IPS-11a (cell line): ENCODE results near the gene RMC1.
"Not testable (repeated sequence)": the region's sequence is repeated elsewhere in the genome, so short reads cannot be mapped to it uniquely, and the experiment has no call there.

ENCODE experiments used
- H3K4me3 ChIP-seq: one replicate; pipeline ENCODE4 v1.5.1; 2013; ENCODE audit warnings: low read depth, low read length, control low read depth

Gene RMC1

DNA sequence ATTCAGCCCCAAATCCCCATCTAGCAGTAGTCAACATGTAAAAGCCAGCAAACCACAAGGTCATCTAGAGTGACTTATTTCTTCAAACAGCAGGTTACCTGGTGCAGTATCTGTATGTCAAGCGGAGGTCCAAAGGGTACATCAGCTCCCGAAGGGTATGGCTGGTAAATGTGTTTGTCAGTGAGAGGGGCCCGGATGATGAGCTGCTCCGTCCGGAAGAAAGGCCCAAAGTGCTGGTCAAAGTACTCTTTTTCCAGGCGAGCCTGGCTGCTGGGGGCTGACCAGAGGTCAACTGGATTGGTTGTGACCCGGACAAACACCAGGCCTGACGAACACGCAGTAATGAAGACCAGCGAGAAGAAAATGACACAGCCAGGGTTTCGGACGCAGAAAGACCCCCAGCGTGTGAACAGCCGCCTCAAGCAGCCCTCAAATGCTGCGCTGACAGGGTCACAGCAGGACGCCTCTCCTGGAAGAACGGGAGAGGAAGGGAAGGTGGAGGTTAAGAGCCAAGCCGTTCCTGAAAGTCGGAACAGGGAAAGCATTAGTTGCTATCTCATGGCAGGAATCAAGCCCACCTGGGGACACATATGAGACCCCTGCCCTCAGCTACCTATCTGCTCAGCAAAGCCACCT, 53.0 kb downstream of the RMC1 start:
- H3K4me3 ChIP-seq: no peak overlapping the region

DNA sequence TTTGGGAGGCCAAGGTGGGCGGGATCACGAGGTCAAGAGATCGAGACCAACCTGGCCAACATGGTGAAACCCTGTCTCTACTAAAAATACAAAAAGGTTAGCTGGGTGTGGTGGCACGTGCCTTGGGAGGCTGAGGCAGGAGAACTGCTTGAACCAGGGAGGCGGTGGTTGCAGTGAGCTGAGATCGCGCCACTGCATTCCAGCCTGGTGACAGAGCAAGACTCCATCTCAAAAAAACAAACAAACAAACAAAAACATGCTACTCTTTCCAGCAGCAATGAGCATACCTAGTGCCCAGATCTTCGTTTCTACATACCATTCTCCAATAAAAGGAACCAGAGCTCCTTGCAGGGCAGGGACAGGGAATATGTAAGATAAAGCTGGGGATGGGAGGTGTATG, 54.2 kb downstream of the RMC1 start:
- not testable (repeated sequence) for H3K4me3 ChIP-seq

- H3K4me3 ChIP-seq: no peak overlapping the region
These were observed 56.9 kb downstream of the RMC1 start for GRCh38 chr18:23560186-23560585.

DNA sequence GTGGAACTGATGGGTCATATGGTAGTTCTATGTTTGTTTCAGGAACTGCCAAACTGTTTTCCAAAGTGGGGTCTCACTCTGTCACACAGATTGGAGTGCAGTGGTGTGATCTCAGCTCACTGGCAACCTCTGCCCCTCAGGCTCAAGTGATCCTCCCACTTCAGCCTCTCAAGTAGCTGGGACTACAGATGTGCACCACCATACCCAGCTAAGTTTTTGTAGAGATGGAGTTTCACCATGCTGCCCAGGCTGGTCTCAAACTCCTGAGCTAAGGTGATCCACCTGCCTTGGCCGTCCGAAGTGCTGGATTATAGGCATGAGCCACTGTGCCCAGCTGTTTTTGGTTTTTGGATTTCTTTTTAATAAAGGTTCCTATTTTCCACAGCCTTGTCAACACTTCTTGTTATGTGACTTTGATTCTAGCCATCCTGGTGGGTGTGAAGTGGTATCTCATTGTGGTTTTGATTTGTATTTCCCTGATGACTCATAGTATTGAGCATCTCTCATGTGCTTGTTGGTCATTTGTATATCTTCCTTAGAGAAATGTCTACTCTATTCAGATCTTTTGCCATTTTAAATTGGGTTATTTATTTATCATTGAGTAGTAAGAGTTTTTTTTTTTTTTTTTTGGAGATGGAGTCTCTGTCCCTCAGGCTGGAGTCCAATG, 60.2 kb downstream of the RMC1 start:
- no peak overlapping the region for H3K4me3 ChIP-seq

GRCh38 chr18:23565916-23566547, 62.7 kb downstream of the RMC1 start:
- no peak overlapping the region for H3K4me3 ChIP-seq

- H3K4me3 ChIP-seq: no peak overlapping the region
These were observed 64.4 kb downstream of the RMC1 start for GRCh38 chr18:23567671-23568070.

DNA sequence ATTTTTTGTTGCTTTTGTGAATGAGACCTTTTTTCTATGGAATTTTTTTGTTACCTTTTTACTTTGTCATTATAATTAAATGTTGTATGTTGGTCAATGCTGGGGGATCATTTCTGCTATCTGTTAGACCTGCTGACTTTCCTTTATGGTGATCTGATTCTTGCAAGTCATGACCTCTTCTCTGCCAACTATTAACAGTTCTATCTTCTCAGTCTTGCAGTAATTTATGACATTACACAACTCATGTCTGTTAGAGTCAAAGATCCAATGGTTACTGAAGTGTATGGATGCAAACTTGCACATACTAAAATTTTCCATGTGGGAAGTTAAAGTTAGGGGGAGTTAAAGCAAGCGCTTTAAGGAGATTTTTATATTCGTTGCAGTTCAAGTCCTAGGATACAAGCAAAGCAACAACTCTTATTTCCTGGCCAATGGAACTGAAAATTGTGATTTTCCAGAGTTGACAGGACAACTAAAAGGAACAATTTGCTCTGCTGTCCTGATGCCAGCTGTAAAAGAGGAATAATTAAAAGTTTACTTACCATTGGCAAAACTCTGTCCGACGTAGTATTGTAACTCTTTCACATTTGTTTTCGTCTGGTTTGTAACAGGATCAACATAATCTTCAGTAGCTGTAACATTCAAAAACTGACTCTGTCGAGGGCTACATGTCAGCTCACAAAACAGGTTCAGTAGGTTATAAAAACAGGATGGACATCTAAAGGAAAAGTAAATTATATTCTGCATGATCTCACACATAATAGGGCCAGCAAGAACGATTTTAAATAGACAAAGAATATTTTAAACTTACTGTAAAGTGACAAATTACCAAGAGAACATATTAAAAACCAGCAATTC, 65.2 kb downstream of the RMC1 start:
- no peak overlapping the region for H3K4me3 ChIP-seq

DNA sequence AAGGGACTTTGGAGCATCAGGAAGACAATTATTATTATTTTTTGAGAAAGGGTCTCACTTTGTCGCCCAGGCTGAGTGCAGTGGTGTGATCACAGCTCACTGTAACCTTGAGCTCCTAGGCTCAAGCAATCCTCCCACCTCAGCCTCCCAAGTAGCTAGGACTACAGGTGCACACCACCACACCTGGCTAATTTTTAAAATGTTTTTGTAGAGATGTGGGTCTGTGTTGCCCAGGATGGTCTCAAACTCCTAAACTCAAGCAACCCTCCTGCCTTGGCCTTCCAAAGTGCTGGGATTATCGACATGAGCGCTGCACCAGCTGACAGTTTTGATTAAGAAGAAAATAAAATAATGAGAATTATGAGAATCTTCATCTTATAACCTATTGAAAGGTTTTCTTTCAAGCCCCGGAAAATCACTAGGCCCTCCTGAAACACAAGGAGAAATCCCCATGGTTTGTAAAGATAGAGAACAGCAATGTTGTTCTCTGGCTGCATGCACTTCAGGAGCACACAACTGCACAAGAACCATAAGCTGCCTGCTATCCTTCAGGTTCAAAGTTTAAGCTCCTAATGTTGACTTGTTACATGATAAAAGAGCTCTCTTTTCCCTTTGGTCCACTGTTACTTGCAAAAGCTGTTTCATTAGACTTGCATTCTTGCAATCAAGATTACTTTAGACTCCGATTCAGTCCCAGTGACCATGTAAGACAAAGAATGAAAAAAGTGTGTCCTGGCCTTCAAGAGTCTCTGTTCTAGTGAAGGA, 66.2 kb downstream of the RMC1 start:
- no peak overlapping the region for H3K4me3 ChIP-seq

- H3K4me3 ChIP-seq: no peak overlapping the region
These were observed 67.7 kb downstream of the RMC1 start for GRCh38 chr18:23570912-23571504.

DNA sequence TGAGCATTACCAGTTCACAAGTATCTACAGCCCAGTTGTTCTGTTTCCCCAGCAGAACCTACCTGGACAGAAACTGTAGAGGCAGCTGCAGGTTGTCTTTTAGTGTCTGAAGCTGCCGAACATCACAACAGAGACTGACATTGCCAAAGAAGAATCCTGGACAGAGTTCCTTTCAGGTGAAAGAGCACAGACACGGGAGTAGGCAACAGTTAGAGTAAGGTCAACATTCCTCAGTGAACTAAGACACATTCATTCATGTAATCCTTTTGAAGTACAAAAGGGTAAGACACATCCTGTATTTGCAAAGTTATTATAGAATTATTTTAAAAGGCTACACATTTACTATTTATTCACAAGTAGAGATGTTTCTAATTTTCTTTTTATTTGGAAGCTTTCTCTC, 68.7 kb downstream of the RMC1 start:
- no peak overlapping the region for H3K4me3 ChIP-seq

- H3K4me3 ChIP-seq: no peak overlapping the region
These were observed 69.3 kb downstream of the RMC1 start for GRCh38 chr18:23572570-23572969.

DNA sequence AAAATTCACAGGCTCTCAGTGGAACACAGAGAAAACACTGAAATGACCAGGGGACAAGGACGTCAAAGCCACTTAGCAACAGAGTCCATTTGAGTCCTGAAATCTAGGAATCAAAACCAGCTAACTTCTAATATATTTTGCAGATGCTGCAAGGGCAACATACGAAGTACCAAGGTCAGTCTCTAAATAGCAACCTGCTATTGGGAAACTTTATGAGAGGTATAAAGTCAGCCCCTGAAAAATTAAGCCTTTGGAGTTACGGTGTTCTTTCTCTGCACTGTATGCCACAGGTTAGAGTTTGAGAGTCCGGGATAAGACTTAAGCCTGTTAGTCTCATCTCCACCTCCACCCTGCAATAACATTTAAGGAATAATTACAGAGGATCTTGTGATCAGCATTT, 69.7 kb downstream of the RMC1 start:
- no peak overlapping the region for H3K4me3 ChIP-seq

- H3K4me3 ChIP-seq: no peak overlapping the region
These were observed 70.5 kb downstream of the RMC1 start for GRCh38 chr18:23573626-23574431.

DNA sequence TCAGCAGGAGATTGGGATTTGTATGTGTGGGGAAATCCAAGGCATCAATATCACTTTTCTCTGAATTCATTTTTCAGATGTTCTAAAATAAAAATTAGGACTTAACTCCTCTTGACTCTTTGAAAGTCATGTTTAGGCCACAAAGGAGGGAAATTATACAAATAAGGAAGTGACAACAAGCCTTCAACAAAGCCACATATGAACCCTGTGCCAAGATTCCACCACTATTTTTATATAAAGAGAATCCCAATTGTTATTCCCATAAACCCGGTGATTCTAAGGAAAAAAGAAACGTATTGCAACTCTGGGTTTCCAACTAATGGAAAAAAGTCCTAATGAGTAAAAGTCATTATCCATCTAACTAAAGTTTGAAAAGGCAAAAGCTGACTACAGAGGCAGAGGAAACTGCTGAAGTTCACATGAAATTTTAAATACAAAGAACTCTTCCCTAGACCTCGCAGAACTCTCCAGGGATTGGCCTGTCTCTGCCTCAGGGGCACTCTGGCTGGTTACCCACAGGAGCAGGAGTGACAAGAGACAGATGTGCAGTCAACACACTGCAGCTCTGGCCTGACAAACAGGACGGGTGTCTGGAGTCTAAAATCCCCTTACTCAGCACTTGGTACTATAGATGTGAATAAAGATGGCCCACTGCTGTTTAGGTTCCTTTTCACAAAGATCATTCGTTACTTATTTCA, 71.4 kb downstream of the RMC1 start:
- no peak overlapping the region for H3K4me3 ChIP-seq

DNA sequence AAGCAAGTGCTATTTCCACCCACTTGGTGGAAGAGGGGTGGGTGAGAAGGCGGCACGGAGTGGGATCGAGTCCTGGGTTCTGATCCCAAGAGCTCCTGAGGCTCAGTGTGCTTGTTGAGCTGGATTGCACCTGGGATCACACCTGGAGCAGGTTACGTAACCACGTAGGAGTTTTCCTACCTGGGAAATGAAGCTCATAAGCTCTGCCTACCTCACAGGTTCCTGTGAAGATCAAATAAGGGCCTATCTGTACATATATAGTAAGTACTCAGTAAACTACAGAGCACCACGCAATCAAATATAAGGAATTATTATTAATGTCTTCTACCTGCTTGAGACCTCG, 72.0 kb downstream of the RMC1 start:
- no peak overlapping the region for H3K4me3 ChIP-seq

GRCh38 chr18:23577521-23577920, 74.2 kb downstream of the RMC1 start:
- not testable (repeated sequence) for H3K4me3 ChIP-seq

GRCh38 chr18:23578067-23578701, 74.9 kb downstream of the RMC1 start:
- no peak overlapping the region for H3K4me3 ChIP-seq

- H3K4me3 ChIP-seq: no peak overlapping the region
These were observed 75.8 kb downstream of the RMC1 start for GRCh38 chr18:23578891-23579653.
